ENCODE data around the gene TTLL3. TPM values are rescaled to one million over a fixed set of nuclear protein-coding genes. Genes with fewer than 3 reads are reported as not detected.
"Not testable (repeated sequence)": the region's sequence is repeated elsewhere in the genome, so short reads cannot be mapped to it uniquely, and the experiment has no call there.

The TTLL3 gene
- polyA plus RNA-seq, 1 of the 3 experiments (the other 2 are of a cell fraction) = 41.6 TPM

DNA sequence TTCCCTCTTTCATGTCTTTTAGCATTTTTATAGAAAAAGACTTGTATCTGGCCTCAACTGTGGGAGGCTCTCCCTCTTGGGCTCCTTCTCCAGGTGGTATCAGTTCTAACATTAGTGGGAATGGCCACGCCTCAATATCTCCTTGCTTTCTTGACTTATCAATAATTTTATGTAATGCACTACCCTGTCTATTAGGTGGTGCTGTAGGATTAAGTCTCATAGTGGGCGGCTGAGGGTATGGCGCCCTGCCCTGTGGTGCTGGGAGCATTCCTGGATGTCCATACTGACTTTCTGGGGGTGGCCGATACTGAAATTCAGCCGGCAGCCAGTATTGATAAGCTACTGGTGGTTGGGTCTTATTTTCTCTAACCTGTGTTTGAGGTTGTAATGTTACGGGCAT lies 42.5 kb downstream of the TTLL3 start:
- Histone ChIP-seq H3K9me3 (no peaks in the 10 kb centered on the region), H3K9me2 (no peaks in the 10 kb centered on the region), H3F3A (replicated peaks; ENCODE audit: insufficient read depth) (no peaks in the 10 kb centered on the region), H3K27ac (ENCODE audit: low read depth in 2 of 2, low read length in 1 of 2) (no peak overlapping the region), H3K36me3 (replicated peaks in 1 of 2; ENCODE audit: control insufficient read depth in 1 of 2, insufficient read depth in 2 of 2, low read length in 1 of 2) (no peaks in the 10 kb centered on the region), H3K9ac (no peak overlapping the region), H3K27me3 (ENCODE audit: insufficient read depth) (no peaks in the 10 kb centered on the region), H2AFZ (ENCODE audit: low read depth) (no peak overlapping the region), H3K79me2 (ENCODE audit: insufficient read depth) (no peaks in the 10 kb centered on the region), H3K4me3 (ENCODE audit: low read depth in 2 of 2, low read length in 1 of 2) (no peak overlapping the region), H4K20me1 (ENCODE audit: insufficient read depth) (no peaks in the 10 kb centered on the region), H3K4me1 (ENCODE audit: control insufficient read depth in 1 of 2, insufficient read depth in 2 of 2, low read depth in 1 of 2, low read length in 1 of 2) (no peaks in the 10 kb centered on the region; a peak in 1 of 4 replicates), H3K4me2 (no peak overlapping the region)
- TF ChIP-seq RAD21 (IDR thresholded peaks at IDR 0.05; ENCODE audit: low read length) (0 out of 2 replicates have a peak, but pooled peaks have one; percentile 7), JUND (IDR thresholded peaks at IDR 0.05) (no peak)
- whole genome bisulfite sequencing (ENCODE audit: low lambda C conversion rate) = 94% methylated on average over 6 of the region's 6 CpGs
- no peak for DNase-seq
- ChIA-PET CTCF (interaction anchor here (1.3 kb wide), 1 partner anchor 94 kb away, joined by 3 read pairs; no protein-coding TSS in a partner anchor), POLR2A (no interaction called here)

DNA sequence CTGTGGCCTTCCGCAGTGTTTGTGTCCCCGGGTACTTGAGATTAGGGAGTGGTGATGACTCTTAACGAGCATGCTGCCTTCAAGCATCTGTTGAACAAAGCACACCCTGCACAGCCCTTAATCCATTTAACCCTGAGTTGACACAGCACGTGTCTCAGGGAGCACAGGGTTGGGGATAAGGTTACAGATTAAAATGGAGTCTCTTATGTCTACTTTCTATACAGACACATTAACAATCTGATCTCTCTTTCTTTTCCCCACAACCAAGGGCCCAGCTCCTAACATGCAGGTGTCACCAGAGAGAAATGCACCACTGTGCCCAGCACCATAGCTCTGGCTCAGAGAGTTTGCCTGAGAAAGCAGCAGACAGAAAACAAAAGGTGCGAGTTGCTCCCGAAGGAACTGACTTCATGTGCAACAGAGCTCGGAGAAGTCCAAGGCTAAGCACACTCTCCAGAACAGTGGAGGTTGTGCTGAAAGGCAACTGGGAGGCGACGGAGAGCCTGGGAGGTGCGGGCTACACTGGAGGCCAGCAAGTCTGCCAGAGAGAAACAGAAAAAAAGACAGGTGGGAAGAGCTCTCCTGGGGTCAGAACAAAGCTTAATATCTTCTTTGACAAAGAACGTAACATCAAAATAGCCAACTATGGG lies 44.4 kb downstream of the TTLL3 start:
- H3K9me2 ChIP-seq; DNase-seq; H4K20me1 ChIP-seq (ENCODE audit: insufficient read depth); CTCF ChIA-PET; H3K79me2 ChIP-seq (ENCODE audit: insufficient read depth); H3K9me3 ChIP-seq; H3K4me1 ChIP-seq (ENCODE audit: control insufficient read depth in 1 of 2, insufficient read depth in 2 of 2, low read depth in 1 of 2, low read length in 1 of 2); H3F3A ChIP-seq (replicated peaks; ENCODE audit: insufficient read depth); H3K4me3 ChIP-seq (ENCODE audit: low read depth in 2 of 2, low read length in 1 of 2); H2AFZ ChIP-seq (ENCODE audit: low read depth); H3K4me2 ChIP-seq; H3K27me3 ChIP-seq (ENCODE audit: insufficient read depth); H3K36me3 ChIP-seq (replicated peaks in 1 of 2; ENCODE audit: control insufficient read depth in 1 of 2, insufficient read depth in 2 of 2, low read length in 1 of 2); H3K27ac ChIP-seq (ENCODE audit: low read depth in 2 of 2, low read length in 1 of 2); H3K9ac ChIP-seq; POLR2A ChIA-PET: not testable (repeated sequence)
- WGBS (ENCODE audit: low lambda C conversion rate) = 90% methylated on average over 11 of the region's 11 CpGs

DNA sequence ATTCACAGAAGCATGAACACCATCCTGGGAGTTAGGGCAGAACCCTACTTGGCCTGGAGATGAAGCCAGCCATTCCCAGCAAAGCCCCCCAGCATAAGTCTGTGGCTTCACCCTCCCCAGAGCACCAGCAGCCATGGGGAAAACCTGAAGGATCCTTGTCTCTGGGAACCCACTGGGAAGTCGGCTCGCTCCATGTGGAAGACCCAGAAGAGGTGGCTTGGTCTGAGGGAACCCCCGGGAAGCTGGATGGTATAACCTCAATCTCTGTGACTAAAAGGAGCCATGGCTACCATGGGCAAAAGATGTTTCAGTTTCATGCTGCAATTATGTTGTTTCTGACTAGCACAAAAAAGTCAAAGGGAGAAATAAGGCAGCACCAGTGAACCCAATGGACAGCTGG lies 45.5 kb downstream of the TTLL3 start:
- no peak overlapping the region for H2AFZ ChIP-seq (ENCODE audit: low read depth)
- no peaks in the 10 kb centered on the region for H3K36me3 ChIP-seq (replicated peaks in 1 of 2; ENCODE audit: control insufficient read depth in 1 of 2, insufficient read depth in 2 of 2, low read length in 1 of 2)
- H4K20me1 ChIP-seq (ENCODE audit: insufficient read depth) = no peaks in the 10 kb centered on the region
- 86% methylated on average over 1 of the region's 3 CpGs for WGBS (ENCODE audit: low lambda C conversion rate)
- H3K4me1 ChIP-seq (ENCODE audit: control insufficient read depth in 1 of 2, insufficient read depth in 2 of 2, low read depth in 1 of 2, low read length in 1 of 2) = no peaks in the 10 kb centered on the region; a peak in 1 of 4 replicates
- CTCF ChIA-PET = interaction anchor here (1.2 kb wide), 1 partner anchor 91 kb away, joined by 4 read pairs; no protein-coding TSS in a partner anchor
- H3K79me2 ChIP-seq (ENCODE audit: insufficient read depth) = no peaks in the 10 kb centered on the region
- H3F3A ChIP-seq (replicated peaks; ENCODE audit: insufficient read depth) = no peaks in the 10 kb centered on the region
- POLR2A ChIA-PET = no interaction called here
- H3K27me3 ChIP-seq (ENCODE audit: insufficient read depth) = no peaks in the 10 kb centered on the region
- H3K9me2 ChIP-seq = no peaks in the 10 kb centered on the region
- no peak overlapping the region for H3K4me2 ChIP-seq
- DNase-seq = no peak
- no peak overlapping the region for H3K27ac ChIP-seq (ENCODE audit: low read depth in 2 of 2, low read length in 1 of 2)
- no peak overlapping the region for H3K4me3 ChIP-seq (ENCODE audit: low read depth in 2 of 2, low read length in 1 of 2)
- no peaks in the 10 kb centered on the region for H3K9me3 ChIP-seq
- H3K9ac ChIP-seq = no peak overlapping the region
- TF ChIP-seq SMC3 (IDR thresholded peaks at IDR 0.05; ENCODE audit: low read depth, low read length) (no peak), ELF1 (IDR thresholded peaks at IDR 0.05) (no peak), EZH2phosphoT487 (IDR thresholded peaks at IDR 0.05; ENCODE audit: borderline replicate concordance, low read depth) (no peak), EP300 (IDR thresholded peaks at IDR 0.05; ENCODE audit: borderline replicate concordance in 1 of 2, low read depth in 1 of 2, low read length in 1 of 2) (no peak), JUND (IDR thresholded peaks at IDR 0.05) (no peak), NRF1 (IDR thresholded peaks at IDR 0.05; ENCODE audit: low read depth, low read length) (no peak), FOXJ3 (CRISPR knock-in tag; IDR thresholded peaks at IDR 0.05) (no peak), SIN3A (IDR thresholded peaks at IDR 0.05; ENCODE audit: borderline replicate concordance, low read depth, low read length) (no peak), RAD21 (IDR thresholded peaks at IDR 0.05; ENCODE audit: low read length) (no peak), TEAD4 (IDR thresholded peaks at IDR 0.05; ENCODE audit: borderline replicate concordance, insufficient read depth) (no peak), YY1 (IDR thresholded peaks at IDR 0.05; ENCODE audit: low read depth) (no peak), FOXM1 (IDR thresholded peaks at IDR 0.05; ENCODE audit: low read depth) (no peak), POLR2AphosphoS5 (IDR thresholded peaks at IDR 0.05; ENCODE audit: low read depth, low read length) (no peak), TCF12 (IDR thresholded peaks at IDR 0.05) (no peak), CHD2 (IDR thresholded peaks at IDR 0.05; ENCODE audit: low read length, partially characterized antibody) (no peak)
- TF ChIP-seq, protein P1, sequence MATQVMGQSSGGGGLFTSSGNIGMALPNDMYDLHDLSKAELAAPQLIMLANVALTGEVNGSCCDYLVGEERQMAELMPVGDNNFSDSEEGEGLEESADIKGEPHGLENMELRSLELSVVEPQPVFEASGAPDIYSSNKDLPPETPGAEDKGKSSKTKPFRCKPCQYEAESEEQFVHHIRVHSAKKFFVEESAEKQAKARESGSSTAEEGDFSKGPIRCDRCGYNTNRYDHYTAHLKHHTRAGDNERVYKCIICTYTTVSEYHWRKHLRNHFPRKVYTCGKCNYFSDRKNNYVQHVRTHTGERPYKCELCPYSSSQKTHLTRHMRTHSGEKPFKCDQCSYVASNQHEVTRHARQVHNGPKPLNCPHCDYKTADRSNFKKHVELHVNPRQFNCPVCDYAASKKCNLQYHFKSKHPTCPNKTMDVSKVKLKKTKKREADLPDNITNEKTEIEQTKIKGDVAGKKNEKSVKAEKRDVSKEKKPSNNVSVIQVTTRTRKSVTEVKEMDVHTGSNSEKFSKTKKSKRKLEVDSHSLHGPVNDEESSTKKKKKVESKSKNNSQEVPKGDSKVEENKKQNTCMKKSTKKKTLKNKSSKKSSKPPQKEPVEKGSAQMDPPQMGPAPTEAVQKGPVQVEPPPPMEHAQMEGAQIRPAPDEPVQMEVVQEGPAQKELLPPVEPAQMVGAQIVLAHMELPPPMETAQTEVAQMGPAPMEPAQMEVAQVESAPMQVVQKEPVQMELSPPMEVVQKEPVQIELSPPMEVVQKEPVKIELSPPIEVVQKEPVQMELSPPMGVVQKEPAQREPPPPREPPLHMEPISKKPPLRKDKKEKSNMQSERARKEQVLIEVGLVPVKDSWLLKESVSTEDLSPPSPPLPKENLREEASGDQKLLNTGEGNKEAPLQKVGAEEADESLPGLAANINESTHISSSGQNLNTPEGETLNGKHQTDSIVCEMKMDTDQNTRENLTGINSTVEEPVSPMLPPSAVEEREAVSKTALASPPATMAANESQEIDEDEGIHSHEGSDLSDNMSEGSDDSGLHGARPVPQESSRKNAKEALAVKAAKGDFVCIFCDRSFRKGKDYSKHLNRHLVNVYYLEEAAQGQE (IDR thresholded peaks at IDR 0.05; ENCODE audit: low read depth, low read length) = no peak
- TF ChIP-seq, protein P2, sequence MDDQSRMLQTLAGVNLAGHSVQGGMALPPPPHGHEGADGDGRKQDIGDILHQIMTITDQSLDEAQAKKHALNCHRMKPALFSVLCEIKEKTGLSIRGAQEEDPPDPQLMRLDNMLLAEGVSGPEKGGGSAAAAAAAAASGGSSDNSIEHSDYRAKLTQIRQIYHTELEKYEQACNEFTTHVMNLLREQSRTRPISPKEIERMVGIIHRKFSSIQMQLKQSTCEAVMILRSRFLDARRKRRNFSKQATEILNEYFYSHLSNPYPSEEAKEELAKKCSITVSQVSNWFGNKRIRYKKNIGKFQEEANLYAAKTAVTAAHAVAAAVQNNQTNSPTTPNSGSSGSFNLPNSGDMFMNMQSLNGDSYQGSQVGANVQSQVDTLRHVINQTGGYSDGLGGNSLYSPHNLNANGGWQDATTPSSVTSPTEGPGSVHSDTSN (IDR thresholded peaks at IDR 0.05) = no peak
- TF ChIP-seq, protein P3, sequence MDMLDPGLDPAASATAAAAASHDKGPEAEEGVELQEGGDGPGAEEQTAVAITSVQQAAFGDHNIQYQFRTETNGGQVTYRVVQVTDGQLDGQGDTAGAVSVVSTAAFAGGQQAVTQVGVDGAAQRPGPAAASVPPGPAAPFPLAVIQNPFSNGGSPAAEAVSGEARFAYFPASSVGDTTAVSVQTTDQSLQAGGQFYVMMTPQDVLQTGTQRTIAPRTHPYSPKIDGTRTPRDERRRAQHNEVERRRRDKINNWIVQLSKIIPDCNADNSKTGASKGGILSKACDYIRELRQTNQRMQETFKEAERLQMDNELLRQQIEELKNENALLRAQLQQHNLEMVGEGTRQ (IDR thresholded peaks at IDR 0.05; ENCODE audit: borderline replicate concordance, low read depth, low read length) = no peak
